PC-9 (cell line): Measurements from ENCODE around the gene TPI1. TPM values are rescaled to one million over a fixed set of nuclear protein-coding genes. Genes with fewer than 3 reads are reported as not detected.

Experiments
- BruUV-seq: library from RNA; stranded (reverse); fragments of 400-500 nt; replicated peaks from 2 replicates; lab custom pipeline; 2021; lab: Mats Ljungman, UMichigan
- CTCF ChIA-PET: fragments of 300-600 bp; sonication (Branson Sonifier 250); formaldehyde crosslinking; loops from one replicate; lab custom pipeline; 2022; ENCODE audit warnings: antibody characterized with exemption; lab: Charles Lee
- POLR2A ChIA-PET: fragments of 300-600 bp; sonication (Branson Sonifier 250); formaldehyde crosslinking; loops from one replicate; lab custom pipeline; 2022; ENCODE audit warnings: antibody characterized with exemption; ENCODE audit not compliant: unreplicated experiment; lab: Charles Lee
- DNase-seq, 2 experiments: peaks; one replicate each; pipeline versions ENCODE4 v3.0.0 to v3.0.0-alpha.2; 2015 to 2022; ENCODE audit warnings: mixed read lengths in 1 of 2
- H2AFZ ChIP-seq: fragments of 200-600 bp; sonication (generic); 2 replicates; pipeline ENCODE4 v1.8.1; 2017; ENCODE audit warnings: antibody characterized with exemption
- H3F3A ChIP-seq: fragments of 200-600 bp; sonication (generic); 2 replicates; pipeline ENCODE4 v1.8.1; 2017; ENCODE audit warnings: antibody characterized with exemption, mild to moderate bottlenecking, low read depth; ENCODE audit not compliant: insufficient read depth
- H3K27ac ChIP-seq: fragments of 200-600 bp; sonication (generic); 2 replicates; pipeline ENCODE4 v1.6.1; 2016; ENCODE audit warnings: mixed run types
- H3K27me3 ChIP-seq: fragments of 200-600 bp; sonication (generic); 2 replicates; pipeline ENCODE4 v1.6.1; 2016; ENCODE audit warnings: low read depth, mixed run types; ENCODE audit not compliant: insufficient read depth
- H3K36me3 ChIP-seq: fragments of 200-600 bp; sonication (generic); 2 replicates; pipeline ENCODE4 v1.6.1; 2016; ENCODE audit warnings: low read depth, mixed run types
- H3K4me1 ChIP-seq: fragments of 200-600 bp; sonication (generic); replicated peaks from 2 replicates; pipeline ENCODE4 v1.6.1; 2016; ENCODE audit warnings: mixed run types; ENCODE audit not compliant: insufficient read depth
- H3K4me2 ChIP-seq: fragments of 200-600 bp; sonication (generic); 2 replicates; pipeline ENCODE4 v1.6.1; 2017; ENCODE audit warnings: mixed run types
- H3K4me3 ChIP-seq: fragments of 200-600 bp; sonication (generic); 2 replicates; pipeline ENCODE4 v1.6.1; 2016; ENCODE audit warnings: mixed run types
- H3K79me2 ChIP-seq: fragments of 200-600 bp; sonication (generic); 2 replicates; pipeline ENCODE4 v1.6.1; 2017; ENCODE audit warnings: low read depth, mixed run types
- H3K9me2 ChIP-seq: fragments of 200-600 bp; sonication (generic); 2 replicates; pipeline ENCODE4 v1.8.1; 2017; ENCODE audit warnings: mild to moderate bottlenecking; ENCODE audit not compliant: insufficient read depth
- H3K9me3 ChIP-seq: fragments of 200-600 bp; sonication (generic); 2 replicates; pipeline ENCODE4 v1.8.1; 2016; ENCODE audit warnings: low read depth; ENCODE audit not compliant: insufficient read depth
- H4K20me1 ChIP-seq: fragments of 200-600 bp; sonication (generic); 2 replicates; pipeline ENCODE4 v1.8.1; 2017; ENCODE audit not compliant: insufficient read depth
- CTCF ChIP-seq: fragments of 200-600 bp; sonication (generic); conservative IDR thresholded peaks from 2 replicates; pipeline ENCODE4 v1.6.1; 2017; ENCODE audit warnings: mixed run types, antibody characterized with exemption, mild to moderate bottlenecking, moderate library complexity
- EZH2 ChIP-seq: fragments of 200-600 bp; sonication (generic); IDR thresholded peaks from 2 replicates; pipeline ENCODE4 v1.8.0; 2017; ENCODE audit warnings: antibody characterized with exemption, low read depth
- intact Hi-C: fragments of 100-400 bp; cut with micrococcal nuclease; formaldehyde crosslinking; loops from one replicate; pipeline ENCODE4 v1.10.0; 2022; ENCODE audit not compliant: unreplicated experiment
- total RNA-seq: library from RNA; stranded (reverse); gene quantifications from 2 replicates; pipeline ENCODE4 v1.2.3, GENCODE V29; 2021

TPI1 gene
- total RNA-seq, 1 experiment from 2014 or later: 1,199 TPM

- POLR2A ChIA-PET: interaction anchor here (0.6 to 3.1 kb wide), 6 partner anchors 88 to 336 kb away, joined by 3 to 31 read pairs (median 8); partner anchors contain the start of genes C12orf57, MLF2, PTMS and RNU7-1
- TSS peak; percentile 25 for BruUV-seq
- peaks cover 48% of the 10 kb centered on the region for H3K79me2 ChIP-seq
- intact Hi-C loops: loop anchor here (2.0 to 5.0 kb wide), 3 partner anchors 51 to 286 kb away; partner anchors contain the start of genes LRRC23 and NOP2
- H3K9me3 ChIP-seq: no peaks in the 10 kb centered on the region
- H3F3A ChIP-seq: peaks cover 15% of the 10 kb centered on the region; the same call in 1 of the 2 replicates
- H3K27ac ChIP-seq: peak overlapping the region; percentile 66
- H3K27me3 ChIP-seq: no peaks in the 10 kb centered on the region
- TF ChIP-seq CTCF: no peak
- CTCF ChIA-PET: interaction anchor here (0.6 to 1.5 kb wide), 3 partner anchors 16 to 191 kb away, joined by 3 to 9 read pairs (median 5); no protein-coding TSS in a partner anchor
- peak overlapping the region; percentile 96 for H3K4me2 ChIP-seq
- peaks cover 10% of the 10 kb centered on the region; the same call in 1 of the 2 replicates for H4K20me1 ChIP-seq
- peaks cover 25% of the 10 kb centered on the region for H3K4me1 ChIP-seq
- H3K4me3 ChIP-seq: peak overlapping the region; percentile 83
- peaks cover 28% of the 10 kb centered on the region for H3K36me3 ChIP-seq
- no peak overlapping the region for H2AFZ ChIP-seq
- no peaks in the 10 kb centered on the region for H3K9me2 ChIP-seq
- no peak for DNase-seq
Observed at GRCh38 chr12:6853626-6854025, 13.7 kb upstream of the TPI1 start.

- Histone ChIP-seq H3K27ac (no peak overlapping the region), H3K79me2 (peaks cover 48% of the 10 kb centered on the region), H4K20me1 (peaks cover 10% of the 10 kb centered on the region; the same call in 1 of the 2 replicates), H3F3A (peaks cover 15% of the 10 kb centered on the region; the same call in 1 of the 2 replicates), H3K4me3 (peak overlapping the region; percentile 83; the same call in 1 of the 2 replicates), H3K36me3 (peaks cover 30% of the 10 kb centered on the region), H3K4me2 (peak overlapping the region; percentile 96), H3K4me1 (peaks cover 25% of the 10 kb centered on the region), H2AFZ (no peak overlapping the region), H3K9me2 (no peaks in the 10 kb centered on the region), H3K27me3 (no peaks in the 10 kb centered on the region), H3K9me3 (no peaks in the 10 kb centered on the region)
- ChIA-PET POLR2A (interaction anchor here (0.5 to 0.7 kb wide), 3 partner anchors 87 to 1614 kb away, joined by 3 to 4 read pairs (median 4); no protein-coding TSS in a partner anchor), CTCF (no interaction called here)
- BruUV-seq: no TSS peak
- intact Hi-C loops: loop anchor here (5.0 kb wide), 2 partner anchors 108 to 287 kb away; partner anchors contain the start of gene NOP2
- TF ChIP-seq CTCF (no peak), EZH2 (no peak)
- no peak for DNase-seq
Observed at GRCh38 chr12:6854036-6854435, 13.3 kb upstream of the TPI1 start.

- CTCF ChIA-PET: interaction anchor here (0.6 kb wide), 1 partner anchor 37 kb away, joined by 3 read pairs; no protein-coding TSS in a partner anchor
- no TSS peak for BruUV-seq
Observed at GRCh38 chr12:6855322-6855721, 12.0 kb upstream of the TPI1 start.

More at GRCh38 chr12:6855322-6855721, 12.0 kb upstream of the TPI1 start:
- Histone ChIP-seq H3K9me3 (no peaks in the 10 kb centered on the region), H3K4me2 (no peak overlapping the region), H3K27me3 (no peaks in the 10 kb centered on the region), H3F3A (peaks cover 15% of the 10 kb centered on the region; the same call in 1 of the 2 replicates), H3K4me1 (peaks cover 17% of the 10 kb centered on the region), H3K79me2 (peaks cover 36% of the 10 kb centered on the region), H3K4me3 (no peak overlapping the region), H3K27ac (no peak overlapping the region), H3K36me3 (peaks cover 30% of the 10 kb centered on the region), H2AFZ (no peak overlapping the region), H3K9me2 (no peaks in the 10 kb centered on the region), H4K20me1 (peaks cover 10% of the 10 kb centered on the region; the same call in 1 of the 2 replicates)
- no peak for DNase-seq
- intact Hi-C loops: no loop called here
- POLR2A ChIA-PET: no interaction called here
- no peak for TF ChIP-seq CTCF
- no peak for TF ChIP-seq EZH2
